NCI-H1694 treated with DMSO at 0.1 percent for 48 hours (cell line): ENCODE data around the gene NDST1.
"Not testable (repeated sequence)": the region's sequence is repeated elsewhere in the genome, so short reads cannot be mapped to it uniquely, and the experiment has no call there.

Source experiments
- DNase-seq: peaks from one replicate; lab custom pipeline; 2025; lab: John Stamatoyannopoulos, UW

The NDST1 gene

DNA sequence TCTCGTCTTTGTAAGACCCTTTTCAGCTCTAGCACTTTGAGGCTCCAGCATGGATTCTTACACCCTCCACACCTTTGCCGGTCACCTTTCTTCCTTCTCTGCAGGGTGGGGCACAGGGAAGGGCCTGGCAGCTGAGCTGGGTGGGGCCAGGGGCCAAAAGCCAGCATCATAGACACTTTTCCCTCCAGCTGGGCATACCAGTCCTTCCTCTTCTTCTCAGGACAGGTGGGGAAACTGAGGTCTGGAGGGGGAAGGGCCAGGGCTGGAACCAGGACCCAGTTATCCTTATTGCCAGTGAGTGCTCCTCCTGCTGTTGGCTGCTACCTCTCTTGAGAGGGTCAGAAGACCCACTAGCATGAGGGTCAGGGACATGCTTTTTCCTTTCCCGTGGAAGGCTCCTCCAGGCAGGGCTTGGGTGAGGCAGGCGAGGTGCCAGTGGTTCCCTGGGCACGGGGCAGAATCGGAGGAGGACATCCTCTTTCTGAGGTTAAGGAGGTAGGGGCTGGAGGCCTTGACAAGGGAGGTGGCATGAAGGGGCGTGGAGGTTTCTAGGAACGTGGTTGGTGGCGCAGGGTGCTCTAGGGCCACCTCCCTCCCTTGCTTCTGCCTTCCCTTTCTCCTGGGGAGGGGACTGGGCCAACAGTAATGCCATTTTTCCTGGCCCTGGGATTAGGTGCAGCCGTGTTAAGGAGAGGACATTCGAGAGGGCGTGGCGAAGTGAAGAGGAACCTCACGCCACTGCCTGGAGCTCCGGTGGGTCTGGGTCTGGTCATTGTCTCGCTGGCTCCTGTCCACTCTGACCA, at the start of gene NDST1:
Gene NDST1 (plus strand): TSS at position 658 of the 803 bp plus-strand sequence. CDS start 13,124 bp downstream, outside the sequence.
- no peak for DNase-seq

DNA sequence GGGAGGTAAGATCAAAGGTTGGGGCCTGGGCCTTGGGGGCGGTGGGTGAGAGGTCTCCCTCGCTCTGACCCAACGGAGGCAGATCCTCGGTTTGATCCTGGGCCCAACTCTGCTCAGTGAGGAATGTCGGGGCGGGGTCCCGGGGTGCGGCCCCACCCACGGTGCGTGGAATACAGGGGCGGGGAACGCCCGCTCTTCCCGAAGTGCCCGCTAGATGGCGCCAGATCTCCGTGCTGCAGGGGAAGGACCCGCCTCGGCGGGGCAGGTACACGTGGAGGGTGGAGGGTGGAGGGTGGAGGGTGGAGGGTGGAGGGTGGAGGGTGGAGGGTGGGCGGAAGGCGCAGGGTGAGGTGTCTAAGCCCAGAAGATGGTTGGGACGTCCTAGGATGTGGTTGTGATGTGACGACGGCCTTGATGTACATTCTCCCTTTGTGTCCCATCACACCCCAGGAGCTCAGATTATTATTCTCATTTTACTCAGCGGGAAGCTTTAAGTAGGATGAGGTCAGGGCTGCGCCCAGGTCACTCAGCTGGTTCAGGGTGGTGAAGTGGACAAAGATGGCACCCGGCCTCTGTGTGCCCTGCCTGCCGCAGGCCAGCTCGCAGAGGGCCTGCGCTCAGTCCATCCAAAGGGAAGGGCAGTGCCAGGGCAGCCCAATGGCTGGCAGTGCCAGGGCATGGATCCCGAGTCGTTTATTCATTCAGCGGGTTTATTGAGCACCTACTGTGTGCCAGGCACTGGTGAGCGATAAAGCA, 49.0 kb upstream of the NDST1 start:
- DNase-seq = peak; percentile 43

DNA sequence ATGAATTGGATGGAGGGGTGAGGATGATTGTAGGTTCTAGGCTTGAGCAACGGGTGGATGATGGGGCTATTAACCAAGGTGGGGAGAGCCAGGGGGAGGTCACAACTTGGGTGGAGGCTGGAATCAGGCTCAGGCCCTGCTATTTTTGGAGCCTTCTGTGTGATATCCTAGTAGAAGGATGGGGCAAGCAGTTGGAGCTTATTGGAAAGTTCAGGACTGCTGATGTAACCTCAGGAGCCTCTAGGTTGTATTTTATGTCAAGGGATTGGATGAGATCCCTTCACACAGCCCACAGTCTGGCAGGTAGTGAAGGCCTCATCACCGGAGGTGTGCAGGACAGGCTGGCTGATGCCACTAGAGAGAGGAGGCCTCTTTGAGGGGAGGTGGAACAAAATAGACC, 47.1 kb upstream of the NDST1 start:
- peak; percentile 81 for DNase-seq

DNA sequence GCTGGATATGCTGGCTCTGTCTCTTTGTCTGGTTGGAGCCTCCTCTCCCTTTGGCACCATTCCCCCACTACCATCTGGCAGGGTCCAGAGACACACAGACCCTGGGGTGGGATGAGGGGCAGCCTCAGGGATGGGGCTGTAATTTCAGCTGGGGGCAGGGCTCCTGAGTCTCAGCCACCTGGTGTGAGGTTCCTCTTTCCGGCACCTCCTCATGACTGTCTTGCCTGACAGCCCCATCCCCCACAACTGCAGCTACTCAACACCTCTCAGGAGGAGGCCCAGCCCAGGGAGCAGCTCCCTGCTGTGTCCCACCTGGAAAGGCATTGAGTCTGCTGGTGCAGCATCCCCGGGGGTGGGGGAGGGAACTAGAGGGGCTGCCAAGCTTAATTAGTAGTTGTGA, 46.7 kb upstream of the NDST1 start:
- DNase-seq = peak; percentile 81

DNA sequence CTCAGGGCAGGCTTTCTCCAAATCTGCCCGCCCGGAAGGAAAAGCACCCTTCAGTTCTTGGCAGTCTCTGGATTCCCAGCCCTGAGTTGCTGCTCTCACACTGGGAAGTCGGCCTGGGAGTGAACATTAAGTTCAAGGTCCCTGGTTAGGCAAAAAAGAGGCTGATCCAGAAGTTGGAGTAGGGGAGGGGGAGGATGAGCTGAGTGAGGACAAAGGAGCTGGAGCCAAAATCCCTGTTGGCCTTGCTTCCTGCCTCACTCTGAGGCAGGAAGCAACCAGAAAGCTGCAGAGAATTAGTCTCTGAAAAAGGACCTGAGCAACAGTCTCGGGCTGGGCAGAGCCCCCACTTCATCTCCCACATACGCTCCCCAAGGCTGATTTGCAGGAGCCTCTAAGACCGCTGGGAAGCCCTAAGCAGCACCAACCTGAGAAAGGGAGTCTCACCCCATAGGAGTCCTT, 43.3 kb upstream of the NDST1 start:
- DNase-seq = no peak

DNA sequence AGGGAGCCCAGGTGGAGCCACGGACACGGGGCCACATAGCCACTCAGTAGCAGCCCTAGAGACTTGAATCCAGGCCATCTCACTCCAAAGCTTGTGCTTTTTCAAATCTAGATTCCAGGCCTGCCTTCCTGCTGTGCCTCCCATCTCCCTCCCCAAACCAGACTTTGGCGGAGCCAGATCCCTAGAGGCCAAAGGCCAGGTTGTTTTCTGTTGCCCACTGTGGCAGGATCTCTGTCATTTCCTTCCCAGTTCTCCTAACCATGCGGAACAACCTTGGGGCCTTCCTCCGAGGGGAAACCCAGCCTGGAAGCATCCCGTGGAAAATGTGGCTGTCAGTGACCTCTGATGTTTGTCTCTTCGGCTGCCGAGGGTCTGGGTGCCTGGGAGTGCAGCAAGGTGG, 42.0 kb upstream of the NDST1 start:
- DNase-seq = no peak

DNA sequence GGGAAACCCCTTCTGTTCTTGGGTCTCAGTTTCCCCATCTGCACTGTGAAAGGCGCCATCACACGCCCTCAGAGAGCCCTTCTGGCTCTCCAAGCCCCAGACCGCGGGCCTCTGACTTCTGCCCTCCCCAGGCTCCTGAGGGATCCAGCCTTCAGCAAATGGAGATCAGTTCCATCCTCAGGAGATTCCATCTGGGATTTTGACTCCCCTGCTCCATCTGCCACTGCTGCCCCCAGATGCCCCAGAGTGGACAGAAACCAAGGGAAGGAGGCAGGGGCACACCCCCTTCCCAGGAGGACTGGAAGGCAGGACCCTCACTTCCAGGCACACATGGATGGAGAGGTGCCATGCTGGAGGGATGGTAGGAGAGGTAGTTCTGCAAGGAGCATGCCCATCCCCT, 39.7 kb upstream of the NDST1 start:
- DNase-seq = no peak

DNA sequence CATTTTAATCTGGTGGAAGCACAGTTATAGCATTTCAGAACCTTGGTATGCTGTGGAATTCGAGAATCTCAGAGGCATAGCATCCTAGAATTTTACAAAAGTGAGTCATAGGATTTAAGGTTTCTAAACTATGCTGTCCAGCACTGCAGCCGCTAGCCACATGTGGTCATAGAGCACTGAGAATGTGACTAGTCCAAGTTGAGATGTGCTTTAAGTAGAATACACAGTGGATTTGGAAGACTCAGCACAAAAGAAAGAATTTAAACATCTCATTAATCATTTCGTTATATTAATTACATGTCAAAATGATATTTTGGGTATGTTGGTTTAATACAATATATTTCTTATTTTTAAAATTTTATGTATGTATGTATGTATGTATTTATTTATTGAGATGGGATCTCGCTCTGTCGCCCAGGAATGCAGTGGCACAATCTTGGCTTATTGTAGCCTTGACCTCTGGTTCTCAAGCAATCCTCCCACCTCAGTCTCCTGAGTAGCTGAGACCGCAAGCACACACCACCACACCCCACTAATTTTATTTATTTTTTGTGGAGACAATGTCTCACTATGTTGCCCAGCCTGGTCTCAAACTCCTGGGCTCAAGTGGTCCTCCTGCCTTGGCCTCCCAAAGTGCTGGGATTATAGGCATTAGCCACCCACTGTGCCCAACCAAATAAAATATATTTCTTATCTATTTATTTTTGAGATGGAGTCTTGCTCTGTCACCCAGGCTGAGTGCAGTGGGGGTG, 38.0 kb upstream of the NDST1 start:
- DNase-seq = no peak

DNA sequence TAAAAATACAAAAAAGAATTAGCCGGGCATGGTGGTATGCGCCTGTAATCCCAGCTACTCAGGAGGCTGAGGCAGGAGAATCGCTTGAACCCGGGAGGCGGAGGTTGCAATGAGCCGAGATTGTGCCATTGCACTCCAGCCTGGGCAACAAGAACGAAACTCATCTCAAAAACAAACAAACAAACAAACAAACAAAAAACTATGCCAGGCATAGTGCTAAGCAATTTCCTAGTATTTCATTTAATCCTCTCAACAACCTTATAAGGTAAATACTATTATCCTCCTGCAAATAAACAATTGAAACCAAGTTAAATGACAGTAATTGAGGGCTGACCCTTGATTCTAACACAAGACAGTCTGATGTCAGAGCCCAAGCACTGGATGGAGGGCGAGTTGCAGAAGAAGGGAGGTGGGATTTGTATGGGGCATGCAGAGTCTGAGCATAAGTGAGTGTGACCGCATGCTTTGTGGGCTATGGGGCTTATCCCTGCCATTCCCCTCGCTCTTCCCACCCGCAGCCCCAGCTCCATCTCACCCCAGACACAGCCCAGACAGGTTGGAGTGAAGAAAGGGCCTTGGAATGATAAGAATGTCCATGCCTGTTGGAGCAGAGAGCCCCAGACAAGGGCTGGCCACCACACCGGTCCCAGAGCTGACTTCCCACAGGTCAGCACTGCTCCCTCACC, 34.1 kb upstream of the NDST1 start:
- no peak for DNase-seq

DNA sequence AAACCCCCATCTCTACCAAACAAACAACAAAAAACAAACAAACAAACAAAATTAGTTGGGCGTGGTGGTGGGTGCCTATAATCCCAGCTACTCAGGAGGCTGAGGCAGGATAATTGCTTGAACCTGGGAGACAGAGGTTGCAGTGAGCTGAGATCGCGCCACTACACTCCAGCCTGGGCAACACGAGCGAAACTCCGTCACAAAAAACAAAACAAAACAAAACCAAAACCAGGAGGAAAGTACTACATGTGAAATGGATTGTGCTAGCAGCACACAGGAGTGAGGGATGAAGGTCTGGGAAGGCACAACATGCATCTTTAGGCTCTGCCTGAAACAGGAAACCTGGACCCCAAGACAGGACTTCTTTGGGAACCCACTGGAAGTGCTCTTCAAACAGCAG, 31.4 kb upstream of the NDST1 start:
- DNase-seq = not testable (repeated sequence)

DNA sequence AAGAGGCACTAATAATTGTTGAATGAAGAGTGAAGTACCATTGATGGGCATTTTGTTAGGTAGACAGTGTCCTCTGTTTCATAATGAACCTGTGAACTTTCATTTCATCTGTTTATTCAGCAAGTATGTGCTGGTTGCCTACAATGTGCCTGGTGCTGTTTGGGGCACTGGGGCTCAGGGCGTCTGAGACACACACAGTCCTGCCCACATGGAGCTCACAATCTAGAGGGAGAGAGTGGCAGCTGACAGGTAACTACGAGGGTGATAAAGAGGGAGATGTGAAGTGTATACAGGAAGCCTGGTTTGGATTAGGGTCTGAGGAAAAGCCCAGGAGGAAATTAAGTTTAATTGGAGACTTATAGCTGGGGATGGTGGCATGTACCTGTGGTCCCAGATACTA, 28.5 kb upstream of the NDST1 start:
- no peak for DNase-seq

DNA sequence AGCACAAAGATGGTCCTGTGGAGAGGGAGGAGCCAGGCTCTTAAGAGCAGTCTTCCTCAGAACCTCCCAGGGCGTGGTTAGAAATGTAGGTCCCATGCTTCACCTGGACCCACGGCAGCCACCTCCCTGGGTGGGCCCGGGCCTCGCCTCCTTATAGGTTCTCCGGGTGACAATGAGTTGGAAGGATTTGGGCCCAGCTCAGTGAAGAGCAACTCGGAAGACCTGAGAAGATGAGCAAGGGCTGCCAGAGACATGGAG, 26.3 kb upstream of the NDST1 start:
- no peak for DNase-seq

DNA sequence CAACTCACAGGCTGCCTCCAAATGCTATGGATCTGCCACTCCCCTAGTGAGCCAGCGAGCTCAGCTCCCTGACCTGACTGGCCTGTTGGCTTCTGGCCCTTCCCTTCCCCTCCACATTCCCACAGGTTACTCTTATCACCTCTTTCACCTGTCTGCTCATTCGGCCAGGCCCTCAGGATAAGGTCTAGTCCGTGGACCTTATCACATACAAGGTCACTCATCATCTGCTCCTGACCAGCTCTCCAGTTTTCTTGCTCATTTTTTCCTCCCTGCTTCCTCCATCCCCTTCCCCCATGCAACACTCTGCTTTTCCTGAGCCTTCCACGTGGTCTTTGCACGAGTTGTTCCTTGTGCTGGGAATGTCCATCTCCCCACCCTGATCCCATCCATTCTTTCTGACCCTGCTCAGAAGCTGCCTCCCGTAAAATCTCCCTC, 25.9 kb upstream of the NDST1 start:
- no peak for DNase-seq

DNA sequence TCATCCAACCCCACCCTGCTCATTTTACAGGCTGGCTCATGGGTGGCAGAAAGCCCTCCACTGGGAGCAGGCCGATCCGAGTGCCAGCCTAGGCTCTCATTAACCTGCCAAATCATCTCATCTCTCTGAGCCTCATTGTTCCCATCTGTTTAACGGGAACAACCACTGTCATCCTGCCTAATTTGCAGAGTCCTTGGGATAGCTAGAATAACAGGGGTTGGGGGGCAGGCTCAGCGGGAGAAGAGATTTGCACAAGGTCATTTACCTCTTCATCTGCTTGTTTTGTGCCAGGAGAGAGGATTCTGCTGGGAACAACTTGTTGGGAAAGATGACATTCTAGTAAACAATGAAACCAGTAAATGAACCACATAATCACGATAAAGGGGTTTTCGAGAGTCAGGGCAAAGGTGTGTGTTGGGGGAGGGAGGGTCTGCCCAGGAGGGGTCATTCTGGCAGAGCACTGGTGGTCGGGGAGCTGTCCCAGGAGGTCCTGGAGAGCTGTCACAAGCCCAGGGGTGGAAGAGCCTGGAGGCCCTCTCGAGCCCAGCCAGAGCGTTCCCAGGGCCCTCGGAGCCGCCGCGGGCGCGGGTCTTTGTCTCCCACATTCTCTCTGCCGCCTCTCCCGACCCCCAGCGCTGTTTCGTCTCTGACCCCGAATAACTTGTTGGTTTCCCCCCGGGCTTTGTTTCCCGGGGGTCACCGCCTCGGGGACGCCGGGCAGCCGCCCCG, 22.8 kb upstream of the NDST1 start:
- no peak for DNase-seq

DNA sequence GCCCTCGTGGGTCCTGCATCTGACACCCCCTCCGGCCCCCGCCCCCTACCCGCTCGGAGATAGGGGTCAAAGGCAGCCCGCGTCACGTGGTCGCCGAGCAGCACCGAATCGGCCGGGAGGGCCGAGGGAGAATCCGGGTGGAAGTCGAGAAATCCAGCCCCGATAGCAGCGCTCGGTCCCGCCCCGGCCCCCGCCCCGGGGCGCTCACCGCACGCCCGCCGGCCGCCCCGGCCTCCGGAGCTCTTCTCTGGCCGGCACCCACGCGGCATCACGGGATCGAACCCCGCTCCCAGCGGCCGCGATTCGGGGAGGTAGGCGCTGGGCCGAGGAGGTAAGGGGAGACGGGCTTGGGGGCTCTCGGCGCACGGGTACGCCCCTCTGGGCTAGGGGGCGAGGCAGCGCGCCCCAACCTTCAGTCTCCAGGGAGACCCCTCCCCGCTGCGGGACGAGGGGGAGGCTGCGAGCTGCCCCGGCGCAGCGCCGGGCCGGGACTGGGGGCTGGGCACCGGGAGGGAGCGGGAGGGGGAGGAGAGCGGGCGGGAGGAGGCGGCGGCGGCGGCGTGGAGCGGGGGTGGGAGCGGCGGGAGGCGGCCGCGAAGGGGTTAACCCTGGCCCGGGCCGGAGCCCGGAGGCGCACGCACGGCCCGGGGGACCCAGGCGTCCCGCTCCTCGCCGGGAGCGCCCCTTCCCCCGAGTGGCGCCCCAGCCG, 22.1 kb upstream of the NDST1 start:
- DNase-seq = peak; percentile 16

DNA sequence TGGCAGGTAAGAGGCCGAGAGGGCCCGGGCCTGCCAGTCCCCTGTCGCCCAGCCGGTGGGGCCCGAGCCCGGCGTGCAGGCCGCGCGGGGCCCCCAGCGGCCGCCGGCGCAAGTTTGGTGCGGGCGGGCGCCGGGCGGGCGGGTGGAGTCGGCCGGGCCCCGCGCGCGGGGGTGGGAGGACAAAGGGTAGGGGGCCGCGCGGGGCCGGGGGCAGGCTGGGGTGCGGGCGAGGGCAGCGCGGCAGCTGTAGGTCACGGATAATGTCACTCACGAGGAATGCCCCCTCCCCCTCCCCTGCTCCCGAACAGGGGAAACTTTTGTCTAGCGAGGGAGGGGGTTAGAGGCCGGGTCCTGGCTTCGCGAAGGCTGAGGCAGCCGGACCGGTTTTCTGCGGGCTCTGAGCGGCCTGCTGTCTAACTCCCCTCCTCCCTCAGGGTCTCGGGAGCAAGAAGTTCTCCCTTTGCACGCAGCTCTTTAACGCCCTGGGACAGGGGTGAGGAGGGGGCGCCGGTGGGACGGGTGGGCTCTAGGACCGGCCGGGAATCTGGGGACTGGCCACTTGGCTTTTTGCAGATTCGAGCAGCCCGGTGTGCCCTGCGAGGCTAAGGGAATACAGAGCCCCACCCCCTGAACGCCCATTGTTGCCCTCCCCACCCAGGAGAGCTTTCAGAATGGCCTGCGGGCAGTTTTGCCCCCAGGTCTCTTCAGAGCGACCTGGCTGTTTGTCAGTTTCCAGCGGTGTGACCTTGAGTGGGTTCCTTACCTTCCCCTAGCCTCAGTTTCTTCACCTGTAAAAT, 21.3 kb upstream of the NDST1 start:
- DNase-seq = no peak

DNA sequence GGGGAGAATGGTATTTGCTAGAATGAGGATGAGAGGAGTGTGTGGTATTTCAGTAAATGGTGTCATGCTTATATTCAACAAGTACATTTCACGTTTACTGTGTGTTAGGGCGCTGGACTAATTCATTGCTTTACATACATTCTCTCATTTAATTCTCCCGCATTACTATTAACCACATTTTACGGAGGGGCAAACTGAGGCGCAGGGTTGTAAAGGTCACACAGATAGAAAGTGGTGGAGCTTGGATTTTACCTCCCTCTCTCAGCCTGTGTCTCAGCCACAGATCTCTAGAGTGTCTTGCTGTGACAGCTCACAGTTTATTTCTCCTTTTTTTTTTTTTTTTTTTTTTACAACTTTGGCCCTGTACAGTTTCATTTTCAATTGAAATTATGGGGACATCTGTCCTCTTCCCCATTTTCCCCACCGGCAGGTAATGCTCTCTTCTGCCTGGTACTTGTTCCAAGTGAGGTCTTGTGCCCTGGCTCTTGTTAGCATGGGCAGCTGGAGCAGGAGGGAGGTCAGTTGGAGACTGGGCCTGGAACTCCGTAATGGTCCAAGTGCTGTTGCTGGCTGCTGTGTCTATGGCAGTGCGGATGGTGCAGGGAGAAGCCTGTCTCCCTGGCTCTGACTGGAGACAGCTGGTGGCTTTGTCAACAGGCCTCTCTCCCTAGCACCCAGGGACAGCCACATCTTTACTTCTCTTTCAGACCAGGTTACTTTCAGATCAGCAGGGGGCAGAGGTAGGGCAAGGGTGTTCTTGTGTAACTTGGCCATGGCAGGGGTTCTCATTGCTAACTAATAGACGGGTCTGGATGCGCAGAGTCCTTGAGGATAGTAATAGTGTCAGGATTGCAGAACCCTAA, 20.5 kb upstream of the NDST1 start:
- DNase-seq = peak; percentile 45

DNA sequence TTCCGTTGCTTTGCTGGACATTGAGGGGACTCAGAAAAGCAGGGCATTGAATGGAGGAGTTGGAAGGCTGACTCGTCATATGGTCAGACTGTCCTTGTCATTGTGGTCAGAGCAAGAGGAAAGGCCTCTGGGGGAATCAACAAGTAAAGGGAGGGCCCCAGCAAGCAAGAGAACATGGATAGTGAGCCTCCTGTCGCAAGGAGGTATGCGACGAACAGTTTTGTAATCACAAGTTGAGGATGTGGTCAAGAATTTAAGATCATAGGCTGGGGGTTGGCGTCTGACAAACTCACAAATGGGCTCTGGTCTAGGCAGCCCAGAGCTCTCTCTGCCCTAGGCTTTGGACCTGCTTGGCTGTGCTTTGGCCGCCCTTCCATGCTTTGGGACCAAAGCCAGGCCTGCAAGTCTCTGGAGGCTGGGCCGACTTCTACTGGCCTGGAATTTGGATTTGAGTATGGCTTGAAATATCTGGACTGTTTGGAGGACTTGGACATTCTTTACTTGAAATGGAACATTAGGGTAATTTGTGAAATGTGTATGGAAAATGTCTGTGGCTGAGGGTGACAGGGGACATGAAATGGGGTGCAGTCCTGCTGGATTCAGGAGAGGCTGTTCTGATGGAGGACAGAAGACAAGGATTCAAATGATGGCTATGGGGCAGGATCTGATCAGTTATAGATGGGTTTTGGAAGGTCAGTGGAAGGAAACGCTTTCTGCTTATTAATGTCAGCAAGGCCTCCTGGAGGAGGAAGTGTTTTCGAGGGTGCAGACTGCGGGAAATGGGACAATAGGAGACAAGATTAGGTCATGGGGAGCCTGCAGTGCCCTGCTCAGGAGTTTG, 19.2 kb upstream of the NDST1 start:
- no peak for DNase-seq
